Stimulated activated CD4-positive, alpha-beta T cell treated with anti-CD3 and anti-CD28 coated beads, TNF-alpha, amount 100 ng/mL, for 1 hour (primary cell): ENCODE measurements around the gene PRKCH.
"Not testable (repeated sequence)": the region's sequence is repeated elsewhere in the genome, so short reads cannot be mapped to it uniquely, and the experiment has no call there.

ENCODE experiments used
- DNase-seq, 3 donors: peaks; one replicate each; pipeline ENCODE4 v3.0.0-alpha.2; 2020; ENCODE audit warnings: low read depth in 3 of 3, low spot score in 1 of 3

The PRKCH gene

GRCh38 chr14:61524936-61525292, 203.5 kb downstream of the PRKCH start:
- no peak for DNase-seq

- DNase-seq = peak in 1 of 3 donors; percentile 21
These were observed 204.1 kb downstream of the PRKCH start for GRCh38 chr14:61525293-61526011.

GRCh38 chr14:61526405-61527312, 205.3 kb downstream of the PRKCH start:
- no peak for DNase-seq

- DNase-seq = no peak
These were observed 206.1 kb downstream of the PRKCH start for GRCh38 chr14:61527325-61528100.

GRCh38 chr14:61528591-61529021, 207.2 kb downstream of the PRKCH start:
- DNase-seq = no peak

- DNase-seq = not testable (repeated sequence)
These were observed 208.0 kb downstream of the PRKCH start for GRCh38 chr14:61529360-61529759.

GRCh38 chr14:61530296-61530695, 208.9 kb downstream of the PRKCH start:
- DNase-seq = no peak

- DNase-seq = no peak
These were observed 209.5 kb downstream of the PRKCH start for GRCh38 chr14:61530896-61531295.

- no peak for DNase-seq
These were observed 210.2 kb downstream of the PRKCH start for GRCh38 chr14:61531465-61532122.

- no peak for DNase-seq
These were observed 210.7 kb downstream of the PRKCH start for GRCh38 chr14:61532123-61532505.

GRCh38 chr14:61532763-61533162, 211.4 kb downstream of the PRKCH start:
- DNase-seq = no peak

GRCh38 chr14:61533513-61534255, 212.3 kb downstream of the PRKCH start:
- DNase-seq = no peak

- DNase-seq = no peak
These were observed 213.7 kb downstream of the PRKCH start for GRCh38 chr14:61535032-61535431.

GRCh38 chr14:61535458-61535857, 214.1 kb downstream of the PRKCH start:
- no peak for DNase-seq

GRCh38 chr14:61536661-61537562, 215.5 kb downstream of the PRKCH start:
- DNase-seq = no peak

GRCh38 chr14:61537563-61538463, 216.4 kb downstream of the PRKCH start:
- peak in 2 of 3 donors; percentile 16 to 17 for DNase-seq

GRCh38 chr14:61538464-61539022, 217.2 kb downstream of the PRKCH start:
- DNase-seq = no peak

- no peak for DNase-seq
These were observed 218.3 kb downstream of the PRKCH start for GRCh38 chr14:61539631-61540030.
